H1 (cell line): ENCODE measurements around the gene NPC2. TPM values are rescaled to one million over a fixed set of nuclear protein-coding genes. Genes with fewer than 3 reads are reported as not detected.

Source experiments
- CTCF ChIA-PET: fragments of 300-600 bp; sonication (Branson Sonifier 250); formaldehyde crosslinking; loops from one replicate; lab custom pipeline; 2021; ENCODE audit not compliant: partially characterized antibody; lab: Charles Lee
- POLR2A ChIA-PET: fragments of 300-600 bp; sonication (Branson Sonifier 250); formaldehyde crosslinking; loops from one replicate; lab custom pipeline; 2021; ENCODE audit warnings: inconsistent platforms; ENCODE audit not compliant: partially characterized antibody; lab: Charles Lee
- DNase-seq, 2 experiments: peaks; one replicate each; pipeline versions ENCODE4 v3.0.0 to v3.0.0-alpha.2; 2010 to 2022; ENCODE audit warnings: low spot score in 2 of 2, low read depth in 1 of 2, mixed read lengths in 1 of 2
- FAIRE-seq: peaks from 2 replicates; lab custom pipeline; 2011; peaks lifted over from hg19 to GRCh38; lab: Jason Lieb, UNC
- H2AFZ ChIP-seq: 2 replicates; pipeline ENCODE4 v1.8.1; 2012; ENCODE audit warnings: low read length, inconsistent platforms
- H2AK5ac ChIP-seq: 2 replicates; pipeline ENCODE4 v1.6.1; 2013; ENCODE audit warnings: low read depth, low read length
- H2BK120ac ChIP-seq: replicated peaks from 2 replicates; pipeline ENCODE3; 2013; ENCODE audit warnings: low read depth, low read length, inconsistent platforms
- H2BK12ac ChIP-seq: 2 replicates; pipeline ENCODE4 v1.6.1; 2013; ENCODE audit warnings: low read depth, low read length
- H2BK15ac ChIP-seq: 2 replicates; pipeline ENCODE4 v1.6.1; 2013; ENCODE audit warnings: low read length
- H2BK20ac ChIP-seq: 2 replicates; pipeline ENCODE4 v1.6.1; 2013; ENCODE audit warnings: low read length
- H2BK5ac ChIP-seq: 2 replicates; pipeline ENCODE4 v1.6.1; 2013; ENCODE audit warnings: low read depth, low read length
- H3K14ac ChIP-seq: 2 replicates; pipeline ENCODE4 v1.6.1; 2013; ENCODE audit warnings: inconsistent platforms; ENCODE audit not compliant: insufficient read length
- H3K18ac ChIP-seq: 2 replicates; pipeline ENCODE4 v1.6.1; 2013; ENCODE audit warnings: low read length; ENCODE audit errors: extremely low read depth
- H3K23ac ChIP-seq: 2 replicates; pipeline ENCODE4 v1.6.1; 2013; ENCODE audit warnings: inconsistent platforms; ENCODE audit not compliant: insufficient read length
- H3K23me2 ChIP-seq: 2 replicates; pipeline ENCODE4 v1.6.1; 2013; ENCODE audit warnings: low read depth, low read length
- H3K27ac ChIP-seq: 2 replicates; pipeline ENCODE4 v1.6.1; 2011; ENCODE audit warnings: low read depth, low read length, inconsistent platforms
- H3K27me3 ChIP-seq, 4 experiments: replicated peaks in 1 of 4; 1 replicate in 1 of 4; 2 replicates in 3 of 4; pipeline versions ENCODE4 v1.6.1 to v1.8.1; 2011 to 2013; ENCODE audit warnings: low read length in 3 of 4, mild to moderate bottlenecking in 3 of 4, inconsistent platforms in 2 of 4, mixed read lengths in 2 of 4, moderate library complexity in 1 of 4; ENCODE audit not compliant: control insufficient read depth in 3 of 4, insufficient read depth in 3 of 4; ENCODE audit errors: extremely low read depth in 1 of 4
- H3K36me3 ChIP-seq, 4 experiments: 2 replicates each; pipeline versions ENCODE4 v1.6.1 to v1.8.1; 2011 to 2013; ENCODE audit warnings: mild to moderate bottlenecking in 4 of 4, low read length in 3 of 4, moderate library complexity in 2 of 4, control low read depth in 1 of 4, inconsistent platforms in 1 of 4; ENCODE audit not compliant: insufficient read depth in 4 of 4, control insufficient read depth in 2 of 4
- H3K4ac ChIP-seq: replicated peaks from 2 replicates; pipeline ENCODE3; 2013; ENCODE audit warnings: low read length, low read depth, mixed read lengths, inconsistent platforms; ENCODE audit not compliant: insufficient read length
- H3K4me1 ChIP-seq, 4 experiments: replicated peaks in 1 of 4; 1 replicate in 1 of 4; 2 replicates in 3 of 4; pipeline versions ENCODE4 v1.6.1 to v1.8.1; 2011 to 2013; ENCODE audit warnings: low read length in 3 of 4, inconsistent platforms in 2 of 4, mixed read lengths in 1 of 4; ENCODE audit not compliant: insufficient read depth in 4 of 4, control insufficient read depth in 3 of 4
- H3K4me2 ChIP-seq, 2 experiments: 2 replicates each; pipeline versions ENCODE4 v1.6.1 to v1.8.1; 2011 to 2013; ENCODE audit warnings: low read depth in 2 of 2, low read length in 2 of 2, control low read depth in 1 of 2, inconsistent platforms in 1 of 2, mild to moderate bottlenecking in 1 of 2; ENCODE audit not compliant: insufficient read depth in 1 of 2
- H3K4me3 ChIP-seq, 4 experiments: fragments of 200-600, 300-600 bp in 1 of 4; sonication (generic), shearing (Covaris generic), sonication (Bioruptor Twin) in 1 of 4; 2 replicates each; pipeline versions ENCODE4 v1.5.1 to v1.8.1; 2011 to 2016; ENCODE audit warnings: low read length in 4 of 4, low read depth in 3 of 4, control low read depth in 2 of 4, inconsistent platforms in 2 of 4, mild to moderate bottlenecking in 2 of 4, mixed read lengths in 1 of 4, moderate library complexity in 1 of 4; ENCODE audit not compliant: insufficient read depth in 2 of 4; ENCODE audit errors: extremely low read depth in 1 of 4
- H3K56ac ChIP-seq: replicated peaks from 2 replicates; pipeline ENCODE3; 2013; ENCODE audit warnings: low read depth, mild to moderate bottlenecking, mixed read lengths, low read length, inconsistent platforms; ENCODE audit not compliant: insufficient read length
- H3K79me1 ChIP-seq: 2 replicates; pipeline ENCODE4 v1.6.1; 2013; ENCODE audit warnings: low read depth, low read length, control low read depth
- H3K79me2 ChIP-seq, 2 experiments: 2 replicates each; pipeline versions ENCODE4 v1.6.1 to v1.8.1; 2012 to 2013; ENCODE audit warnings: low read length in 2 of 2, mild to moderate bottlenecking in 2 of 2, inconsistent platforms in 1 of 2; ENCODE audit not compliant: insufficient read depth in 2 of 2, control insufficient read depth in 1 of 2
- H3K9ac ChIP-seq, 4 experiments: replicated peaks in 1 of 4; 1 replicate in 1 of 4; 2 replicates in 3 of 4; pipeline versions ENCODE4 v1.6.1 to v1.8.1; 2011 to 2013; ENCODE audit warnings: low read depth in 3 of 4, low read length in 3 of 4, control low read depth in 2 of 4, mild to moderate bottlenecking in 2 of 4, moderate library complexity in 2 of 4, inconsistent platforms in 1 of 4; ENCODE audit errors: extremely low read depth in 1 of 4
- H3K9me3 ChIP-seq, 2 experiments: 2 replicates each; pipeline versions ENCODE4 v1.6.1 to v1.8.1; 2012 to 2013; ENCODE audit warnings: mild to moderate bottlenecking in 2 of 2, moderate library complexity in 2 of 2, control low read depth in 1 of 2, inconsistent platforms in 1 of 2, low read depth in 1 of 2, low read length in 1 of 2, mixed read lengths in 1 of 2; ENCODE audit not compliant: insufficient read depth in 2 of 2
- H4K20me1 ChIP-seq, 2 experiments: replicated peaks in 1 of 2; 2 replicates each; pipeline versions ENCODE3 to v1.8.1; 2011 to 2013; ENCODE audit warnings: inconsistent platforms in 2 of 2, low read length in 2 of 2, mild to moderate bottlenecking in 1 of 2; ENCODE audit not compliant: insufficient read depth in 2 of 2, control insufficient read depth in 1 of 2
- H4K5ac ChIP-seq: 2 replicates; pipeline ENCODE4 v1.6.1; 2013; ENCODE audit warnings: low read length, low read depth, mixed read lengths, inconsistent platforms; ENCODE audit not compliant: insufficient read length
- H4K8ac ChIP-seq: 2 replicates; pipeline ENCODE4 v1.8.0; 2013; ENCODE audit warnings: mild to moderate bottlenecking, moderate library complexity, low read length, inconsistent platforms; ENCODE audit not compliant: insufficient read depth; ENCODE audit errors: extremely low read depth
- H4K91ac ChIP-seq: replicated peaks from 2 replicates; pipeline ENCODE3; 2013; ENCODE audit warnings: low read length, mixed read lengths, inconsistent platforms; ENCODE audit not compliant: insufficient read length
- BCL11A ChIP-seq, 2 experiments: IDR thresholded peaks; one replicate each; pipeline ENCODE4 v1.6.1; 2011; ENCODE audit warnings: low read depth in 2 of 2, low read length in 2 of 2, mild to moderate bottlenecking in 2 of 2
- BRCA1 ChIP-seq: IDR thresholded peaks from 2 replicates; pipeline ENCODE4 v1.6.1; 2012; ENCODE audit warnings: low read depth, low read length, improper control_type of control experiment
- CHD2 ChIP-seq: IDR thresholded peaks from 2 replicates; pipeline ENCODE4 v1.6.1; 2012; ENCODE audit warnings: low read length, improper control_type of control experiment
- CTBP2 ChIP-seq: IDR thresholded peaks from 2 replicates; pipeline ENCODE4 v1.7.0; 2011; ENCODE audit warnings: borderline replicate concordance, mild to moderate bottlenecking, moderate library complexity, mixed read lengths, low read length; ENCODE audit not compliant: insufficient read depth, insufficient read length
- POLR2A ChIP-seq, 2 experiments: IDR thresholded peaks; 1 replicate in 1 of 2; 2 replicates in 1 of 2; pipeline ENCODE4 v1.6.1; 2011; ENCODE audit warnings: low read depth in 2 of 2, low read length in 2 of 2, mild to moderate bottlenecking in 2 of 2; ENCODE audit errors: control extremely low read depth in 1 of 2
- TAF1 ChIP-seq: IDR thresholded peaks from 2 replicates; pipeline ENCODE4 v1.6.1; 2011; ENCODE audit warnings: mild to moderate bottlenecking, low read depth, low read length
- WGBS, 2 experiments: shearing (Covaris generic) in 1 of 2; methylation state at CpG; one replicate each; pipeline versions ENCODE4 v1.1.6 to v1.1.7; 2013 to 2015; ENCODE audit warnings: low lambda C conversion rate in 2 of 2, mixed read lengths in 2 of 2, inconsistent platforms in 1 of 2, low coverage in 1 of 2, missing lambda C conversion rate in 1 of 2; ENCODE audit not compliant: insufficient replicate concordance in 2 of 2, insufficient coverage in 1 of 2, insufficient read length in 1 of 2; ENCODE audit errors: extremely low coverage in 1 of 2, missing lambda C conversion rate in 1 of 2; 5-methylcytosine and 5-hydroxymethylcytosine counted together
- polyA plus RNA-seq, 7 experiments: library from polyadenylated mRNA; depleted of rRNA in 3 of 7; stranded (reverse) in 5 of 7; unstranded in 2 of 7; fragments of >200 nt in 5 of 7; fragments of 200-250 nt in 2 of 7; gene quantifications; 1 replicate in 5 of 7; 2 replicates in 1 of 7; 4 replicates in 1 of 7; pipeline versions ENCODE4 v1.2.1 to v1.2.3, GENCODE V29; 2011 to 2013; ENCODE audit warnings: missing spikeins in 2 of 7, mixed read lengths in 2 of 7
- total RNA-seq: library from RNA; stranded (reverse); fragmentation: NEBNext Ultra II Directional; extraction: Animal tissue kit (Norgen Biotek cat#: 25700); gene quantifications from 2 replicates; pipeline ENCODE4 v1.2.1, GENCODE V29; 2021

The NPC2 gene
- total and polyA plus RNA-seq, 2 of the 8 experiments (the other 6 are each of a cell fraction or from before 2014, with no cell fraction given): 178 to 258 TPM

DNA sequence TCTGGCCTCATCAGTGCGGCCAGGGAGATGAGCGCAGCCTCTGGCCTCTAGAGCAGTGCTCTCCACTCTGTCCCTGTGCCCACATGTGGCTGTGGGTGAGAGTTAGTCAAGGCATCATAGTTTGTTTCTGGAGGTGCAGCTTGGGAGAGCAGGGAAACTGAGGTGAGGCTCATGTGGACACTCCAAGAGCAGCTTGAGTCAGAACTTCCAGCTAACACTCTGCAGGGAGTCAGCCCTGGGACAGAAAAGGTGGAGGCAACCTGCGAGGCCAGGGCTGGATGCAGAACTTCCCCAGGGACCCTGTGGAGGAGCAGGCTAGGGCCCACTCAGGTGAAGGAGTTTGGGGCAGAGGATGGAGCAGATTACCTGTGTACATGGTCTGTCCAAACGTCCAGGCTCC lies 11.3 kb upstream of the NPC2 start:
- no peak for FAIRE-seq
- POLR2A ChIA-PET: interaction anchor here (0.6 to 1.5 kb wide), 3 partner anchors 11 to 207 kb away, joined by 3 to 4 read pairs (median 3); partner anchors contain the start of genes ISCA2 and NPC2

More for the DNA sequence above, 11.3 kb upstream of the NPC2 start:
- no peak overlapping the region for H3K4me3 ChIP-seq
- no peak overlapping the region for H3K4ac ChIP-seq
- no peak overlapping the region for H2BK120ac ChIP-seq
- H4K8ac ChIP-seq: no peak overlapping the region
- H2AFZ ChIP-seq: no peak overlapping the region
- H4K91ac ChIP-seq: no peak overlapping the region
- no peak overlapping the region for H3K9ac ChIP-seq
- CTCF ChIA-PET: interaction anchor here (0.6 to 2.5 kb wide), 16 partner anchors 12 to 300 kb away, joined by 3 to 15 read pairs (median 4); no protein-coding TSS in a partner anchor
- H3K14ac ChIP-seq: no peak overlapping the region
- H3K18ac ChIP-seq: no peak overlapping the region
- no peak overlapping the region for H2BK12ac ChIP-seq
- no peaks in the 10 kb centered on the region for H3K79me2 ChIP-seq
- no peak for DNase-seq
- TF ChIP-seq TAF1 (no peak), BRCA1 (no peak), BCL11A (IDR thresholded peaks at IDR 0.05; ENCODE audit: low read depth in 2 of 2, low read length in 2 of 2) (no peak), POLR2A (IDR thresholded peaks at IDR 0.05; ENCODE audit: control extremely low read depth in 1 of 2, low read depth in 2 of 2, low read length in 2 of 2) (no peak), CHD2 (no peak), CTBP2 (no peak)
- no peaks in the 10 kb centered on the region; a peak in 1 of 7 replicates for H3K27me3 ChIP-seq
- H3K36me3 ChIP-seq: no peaks in the 10 kb centered on the region
- no peak overlapping the region for H4K5ac ChIP-seq
- no peak overlapping the region for H3K56ac ChIP-seq
- H3K4me1 ChIP-seq: peaks cover 4 to 25% (median 19%) of the 10 kb centered on the region in 4 experiments
- H3K4me2 ChIP-seq: no peak overlapping the region
- no peak overlapping the region; the same call in 1 of the 2 replicates for H2BK5ac ChIP-seq
- no peaks in the 10 kb centered on the region for H3K79me1 ChIP-seq
- no peaks in the 10 kb centered on the region for H3K9me3 ChIP-seq
- 84% methylated on average over 4 of the region's 4 CpGs; no CpG with 5 or more reads in 1 of the 2 experiments for WGBS, 2 experiments
- H3K27ac ChIP-seq: no peak overlapping the region
- no peak overlapping the region for H3K23ac ChIP-seq
- H2BK20ac ChIP-seq: no peak overlapping the region
- H2BK15ac ChIP-seq: no peak overlapping the region
- H4K20me1 ChIP-seq: peaks cover 0 to 1% of the 10 kb centered on the region in 2 experiments
- H3K23me2 ChIP-seq: no peaks in the 10 kb centered on the region
- no peak overlapping the region for H2AK5ac ChIP-seq
